LNCaP clone FGC (cell line): ENCODE results near the gene COX5A.
A peak's percentile ranks its signal among the peaks of the same experiment; 100 is the strongest.
"Not testable (repeated sequence)": the region's sequence is repeated elsewhere in the genome, so short reads cannot be mapped to it uniquely, and the experiment has no call there.

Source experiments
- DNase-seq: peaks from one replicate; pipeline ENCODE4 v3.0.0-alpha.2; 2011; ENCODE audit warnings: low read depth
- H3K4me3 ChIP-seq: 2 replicates; pipeline ENCODE4 v1.5.1; 2011; ENCODE audit warnings: mild to moderate bottlenecking, low read depth, low read length, control low read depth
- TF ChIP-seq, protein P1 (sequence below): IDR thresholded peaks from 2 replicates; pipeline ENCODE4 v1.5.1; 2012; ENCODE audit warnings: mild to moderate bottlenecking; ENCODE audit not compliant: control insufficient read depth, insufficient read depth; ENCODE audit errors: extremely low read depth

The COX5A gene

DNA sequence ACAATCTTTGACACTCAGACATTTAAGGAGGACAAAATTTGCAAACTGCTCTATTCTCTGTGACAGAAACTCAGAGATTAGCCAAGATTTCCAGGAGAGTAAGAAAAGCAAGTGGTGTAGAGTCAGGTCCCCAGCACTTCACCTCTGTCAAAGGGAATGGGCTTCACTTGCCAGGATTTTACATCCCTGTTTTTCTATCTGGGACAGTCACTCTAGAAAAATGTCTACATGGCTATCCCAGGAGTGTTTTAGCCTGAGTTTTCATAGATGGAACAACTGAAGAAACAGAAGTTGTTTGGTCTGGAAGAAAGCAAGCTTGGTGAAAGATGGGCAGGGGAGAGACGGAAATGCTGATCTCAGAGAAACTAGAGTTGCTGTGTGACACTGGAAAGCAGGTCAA, 34.2 kb downstream of the COX5A start:
- DNase-seq: no peak
- TF ChIP-seq, protein P1, sequence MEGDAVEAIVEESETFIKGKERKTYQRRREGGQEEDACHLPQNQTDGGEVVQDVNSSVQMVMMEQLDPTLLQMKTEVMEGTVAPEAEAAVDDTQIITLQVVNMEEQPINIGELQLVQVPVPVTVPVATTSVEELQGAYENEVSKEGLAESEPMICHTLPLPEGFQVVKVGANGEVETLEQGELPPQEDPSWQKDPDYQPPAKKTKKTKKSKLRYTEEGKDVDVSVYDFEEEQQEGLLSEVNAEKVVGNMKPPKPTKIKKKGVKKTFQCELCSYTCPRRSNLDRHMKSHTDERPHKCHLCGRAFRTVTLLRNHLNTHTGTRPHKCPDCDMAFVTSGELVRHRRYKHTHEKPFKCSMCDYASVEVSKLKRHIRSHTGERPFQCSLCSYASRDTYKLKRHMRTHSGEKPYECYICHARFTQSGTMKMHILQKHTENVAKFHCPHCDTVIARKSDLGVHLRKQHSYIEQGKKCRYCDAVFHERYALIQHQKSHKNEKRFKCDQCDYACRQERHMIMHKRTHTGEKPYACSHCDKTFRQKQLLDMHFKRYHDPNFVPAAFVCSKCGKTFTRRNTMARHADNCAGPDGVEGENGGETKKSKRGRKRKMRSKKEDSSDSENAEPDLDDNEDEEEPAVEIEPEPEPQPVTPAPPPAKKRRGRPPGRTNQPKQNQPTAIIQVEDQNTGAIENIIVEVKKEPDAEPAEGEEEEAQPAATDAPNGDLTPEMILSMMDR: no peak
- no peak overlapping the region for H3K4me3 ChIP-seq

DNA sequence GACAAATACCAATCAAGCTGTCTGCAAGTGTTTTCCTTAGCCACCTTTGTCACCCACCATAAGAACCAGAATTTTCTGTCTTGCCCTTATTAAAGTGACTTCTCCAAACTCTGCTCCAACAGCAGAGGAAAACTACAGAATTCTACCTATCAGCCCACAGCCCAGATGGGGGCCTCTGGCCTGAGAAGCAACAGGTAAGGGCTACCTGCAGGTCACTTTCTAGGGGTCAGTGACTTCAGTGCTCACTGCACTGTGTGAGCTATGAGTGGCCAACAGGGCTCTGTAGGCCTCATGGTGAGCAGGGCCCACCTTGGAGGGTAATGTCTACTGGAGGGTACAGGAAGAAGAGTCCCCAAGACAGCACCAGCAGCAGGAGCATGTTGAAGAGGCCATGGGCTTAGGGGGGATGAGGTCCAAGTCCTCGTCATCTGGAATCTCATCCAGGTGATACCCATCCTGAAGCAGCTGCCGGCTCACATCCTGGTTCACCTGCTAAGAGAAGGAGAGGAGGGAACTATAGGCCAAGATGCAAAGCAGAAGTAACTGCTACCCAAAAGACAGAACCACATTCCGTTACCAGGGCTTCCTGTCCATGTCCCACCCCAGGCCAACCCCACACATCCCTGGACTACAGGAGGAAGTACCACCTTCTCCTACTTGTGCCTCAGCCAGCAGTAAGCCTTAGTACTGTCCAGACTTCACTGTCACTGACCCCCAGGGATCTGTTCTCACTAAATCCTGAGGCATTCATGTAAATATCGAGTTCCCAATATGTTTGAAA, 35.4 kb downstream of the COX5A start:
- DNase-seq: no peak
- TF ChIP-seq, protein P1: no peak
- no peak overlapping the region for H3K4me3 ChIP-seq

DNA sequence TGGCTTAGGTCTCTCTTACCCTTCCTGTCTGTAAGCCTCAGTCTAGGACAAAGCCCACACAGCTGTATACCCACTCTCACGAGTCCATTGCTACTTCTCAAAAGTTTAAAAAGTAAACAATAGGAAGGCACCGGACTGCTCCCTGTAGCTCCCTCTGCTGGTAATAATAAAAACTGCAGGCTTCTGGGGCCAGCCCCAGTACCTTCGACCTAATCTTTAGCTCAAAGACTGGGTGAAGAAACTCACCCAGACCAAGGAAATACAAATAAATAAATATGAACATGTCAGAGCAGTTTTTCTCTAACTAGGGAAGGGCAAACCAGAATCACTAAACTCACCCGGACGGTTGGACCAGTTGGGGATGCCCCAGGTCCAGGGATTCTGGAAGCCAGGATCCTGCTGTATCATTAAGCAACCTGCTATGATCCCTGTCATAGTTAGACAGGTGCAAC, 36.2 kb downstream of the COX5A start:
- TF ChIP-seq, protein P1: peak; percentile 74
- no peak for DNase-seq
- no peak overlapping the region for H3K4me3 ChIP-seq

DNA sequence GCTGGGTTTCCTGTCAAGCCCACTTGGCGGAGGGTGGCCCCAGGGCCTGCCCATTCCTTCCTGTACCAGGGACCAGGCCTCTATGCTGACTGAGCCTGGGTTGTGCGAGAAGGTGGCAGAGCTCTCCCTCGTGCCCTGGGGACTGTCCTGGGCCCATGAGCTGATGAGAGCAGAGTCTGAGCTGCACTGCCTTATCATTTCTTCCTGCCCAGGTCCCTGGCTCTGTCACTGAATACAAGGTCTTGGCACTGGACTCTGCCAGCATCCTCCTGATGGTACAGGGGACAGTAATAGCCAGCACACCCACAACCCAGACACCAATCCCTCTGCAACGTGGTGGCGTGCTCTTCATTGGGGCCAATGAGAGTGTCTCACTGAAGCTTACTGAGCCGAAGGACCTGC, 40.6 kb downstream of the COX5A start:
- TF ChIP-seq, protein P1: no peak
- no peak overlapping the region for H3K4me3 ChIP-seq
- DNase-seq: no peak

DNA sequence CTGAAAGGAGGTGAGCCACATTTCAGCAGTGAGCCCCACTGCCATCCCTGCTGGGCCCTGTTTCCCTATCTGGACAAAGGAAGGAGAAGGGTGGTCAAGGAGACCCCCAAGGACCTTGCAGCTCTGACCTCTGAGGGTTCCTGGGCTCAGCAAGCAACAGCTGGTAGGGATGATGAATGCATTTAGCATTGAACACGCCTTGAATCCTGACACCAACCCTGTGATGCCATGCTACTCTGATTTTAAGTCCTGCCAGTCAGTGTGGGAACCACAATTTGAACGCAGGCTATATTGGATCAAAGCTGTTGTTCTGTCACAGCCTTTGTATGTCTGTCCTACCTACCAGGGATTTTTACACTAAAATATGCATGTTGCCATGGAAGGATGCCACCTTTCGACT, 41.6 kb downstream of the COX5A start:
- TF ChIP-seq, protein P1: no peak
- H3K4me3 ChIP-seq: no peak overlapping the region
- DNase-seq: no peak

DNA sequence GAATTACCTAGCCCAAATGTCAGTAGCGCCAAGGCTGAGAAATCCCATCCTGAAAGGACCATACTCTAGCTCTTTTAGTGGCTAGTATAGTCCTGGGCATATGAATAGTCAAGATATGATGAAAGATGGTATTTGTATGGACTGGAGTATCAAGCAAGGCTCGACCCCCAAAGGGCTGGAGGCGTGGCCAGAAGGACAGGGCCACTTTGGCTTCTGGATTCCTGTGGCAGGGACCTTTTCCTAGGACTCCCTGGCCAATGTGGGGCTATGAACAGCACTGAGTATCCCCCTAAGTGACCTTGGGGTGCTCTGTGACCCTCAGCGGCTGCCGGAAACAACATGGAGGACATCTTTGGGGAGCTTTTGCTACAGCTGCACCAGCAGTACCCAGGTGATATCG, 42.0 kb downstream of the COX5A start:
- no peak for DNase-seq
- H3K4me3 ChIP-seq: no peak overlapping the region
- TF ChIP-seq, protein P1: no peak

DNA sequence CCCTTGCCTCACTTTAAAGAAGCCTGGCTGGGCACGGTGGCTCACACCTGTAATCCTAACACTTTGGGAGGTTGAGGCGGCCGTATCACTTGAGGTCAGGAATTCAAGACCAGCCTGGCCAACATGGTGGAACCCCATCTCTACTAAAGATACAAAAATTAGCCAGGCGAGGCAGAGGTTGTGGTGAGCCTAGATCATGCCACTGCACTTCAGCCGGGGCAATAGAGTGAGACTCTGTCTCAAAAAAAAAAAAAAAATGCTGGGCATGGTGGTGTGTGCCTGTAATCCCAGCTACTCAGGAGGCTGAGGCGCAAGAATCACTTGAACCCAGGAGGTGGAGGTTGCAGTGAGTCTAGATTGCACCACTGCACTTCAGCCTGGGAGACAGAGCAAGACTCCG, 43.5 kb downstream of the COX5A start:
- not testable (repeated sequence) for DNase-seq, H3K4me3 ChIP-seq
